HG02943 (cell line): ENCODE results near the gene VAPB.

ENCODE experiments used
- ATAC-seq: cut with Tn5 transposase; IDR thresholded peaks from one replicate; pipeline ENCODE4 v1.9.1; 2021; ENCODE audit warnings: mild to moderate bottlenecking, low read depth, moderate library complexity; ENCODE audit not compliant: unreplicated experiment

The VAPB gene

DNA sequence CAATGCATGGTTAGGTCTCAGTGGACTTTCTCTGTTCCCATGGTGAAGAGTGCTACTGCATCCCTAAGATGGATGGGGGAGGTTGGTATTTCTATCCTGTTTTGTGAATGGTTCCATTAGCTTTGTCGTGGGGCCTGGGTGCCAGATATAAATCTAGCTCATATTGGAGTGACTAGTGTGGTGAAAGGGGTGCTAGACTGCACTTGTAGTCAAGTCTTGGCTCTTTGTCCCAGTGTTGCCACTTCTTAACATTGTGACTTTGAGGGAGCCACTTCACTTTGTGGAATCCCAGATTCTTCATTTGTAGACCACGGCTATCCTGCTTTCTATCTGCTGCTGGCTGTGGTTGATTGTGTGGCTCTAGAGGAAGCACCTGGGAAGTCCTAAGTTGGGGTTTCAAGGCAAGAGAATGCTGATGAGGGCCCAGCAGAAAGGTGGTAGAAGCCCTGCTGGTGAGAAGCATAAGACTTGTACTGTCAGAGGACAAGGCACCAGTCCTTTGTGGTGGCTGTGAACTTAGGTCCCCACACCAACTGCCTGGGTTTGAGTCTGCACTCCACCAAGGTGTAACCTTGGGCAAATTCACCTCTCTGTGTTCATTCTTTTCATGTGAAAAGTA is 44.1 kb downstream of the VAPB start:
- no peak for ATAC-seq

DNA sequence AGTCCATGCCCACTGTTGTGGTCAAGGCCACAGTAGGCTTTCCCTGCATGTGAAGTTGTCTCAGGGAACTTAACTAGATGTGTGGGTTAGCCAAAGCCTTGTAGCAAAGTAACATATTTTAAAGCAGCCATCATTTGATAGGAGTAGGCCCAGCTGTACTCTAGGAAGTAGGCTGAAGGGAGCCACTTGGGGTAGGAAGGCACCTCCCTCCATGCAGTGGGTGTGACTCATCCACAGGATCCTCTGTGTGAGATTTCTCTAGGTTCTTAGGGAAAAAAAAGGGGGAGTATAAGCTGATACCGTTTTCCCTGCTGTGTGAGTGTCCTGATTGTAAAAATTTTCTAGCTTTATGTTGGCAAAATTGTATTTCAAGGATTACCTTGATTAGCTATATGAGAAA is 44.7 kb downstream of the VAPB start:
- ATAC-seq: no peak

DNA sequence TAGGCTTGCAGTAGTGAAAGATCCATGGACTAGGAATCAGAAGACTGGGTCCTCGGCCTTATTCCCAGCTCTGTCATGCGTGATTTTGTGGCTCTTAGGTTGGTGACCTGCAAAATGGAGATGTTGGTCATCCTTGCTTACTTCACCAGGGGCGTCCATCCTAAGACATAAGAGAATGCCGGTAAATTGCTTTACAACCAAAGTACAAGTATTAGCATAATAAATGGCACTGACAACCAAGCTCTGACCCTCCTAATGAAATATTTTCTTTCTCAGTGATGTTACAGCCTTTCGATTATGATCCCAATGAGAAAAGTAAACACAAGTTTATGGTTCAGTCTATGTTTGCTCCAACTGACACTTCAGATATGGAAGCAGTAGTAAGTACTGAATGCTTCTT is 45.3 kb downstream of the VAPB start:
- no peak for ATAC-seq

DNA sequence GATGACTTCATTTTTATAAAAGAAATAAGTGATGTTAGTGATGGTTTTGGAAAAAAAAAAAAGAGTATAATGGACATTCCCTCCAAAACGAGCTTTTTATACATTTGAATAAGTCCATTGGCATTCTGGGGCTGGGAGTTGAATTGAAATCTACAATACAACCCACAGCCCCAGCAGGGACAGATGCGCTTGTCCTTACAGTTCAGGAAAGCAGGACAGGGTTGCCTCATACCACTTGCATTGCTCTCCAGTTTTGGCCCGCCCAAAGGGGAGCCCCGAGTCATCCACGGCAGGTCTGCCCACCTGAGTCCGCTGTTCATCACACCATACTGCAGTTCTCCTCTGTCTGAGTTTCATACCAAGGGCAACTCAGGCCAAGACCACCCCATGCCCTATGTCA is 46.2 kb downstream of the VAPB start:
- ATAC-seq: no peak

DNA sequence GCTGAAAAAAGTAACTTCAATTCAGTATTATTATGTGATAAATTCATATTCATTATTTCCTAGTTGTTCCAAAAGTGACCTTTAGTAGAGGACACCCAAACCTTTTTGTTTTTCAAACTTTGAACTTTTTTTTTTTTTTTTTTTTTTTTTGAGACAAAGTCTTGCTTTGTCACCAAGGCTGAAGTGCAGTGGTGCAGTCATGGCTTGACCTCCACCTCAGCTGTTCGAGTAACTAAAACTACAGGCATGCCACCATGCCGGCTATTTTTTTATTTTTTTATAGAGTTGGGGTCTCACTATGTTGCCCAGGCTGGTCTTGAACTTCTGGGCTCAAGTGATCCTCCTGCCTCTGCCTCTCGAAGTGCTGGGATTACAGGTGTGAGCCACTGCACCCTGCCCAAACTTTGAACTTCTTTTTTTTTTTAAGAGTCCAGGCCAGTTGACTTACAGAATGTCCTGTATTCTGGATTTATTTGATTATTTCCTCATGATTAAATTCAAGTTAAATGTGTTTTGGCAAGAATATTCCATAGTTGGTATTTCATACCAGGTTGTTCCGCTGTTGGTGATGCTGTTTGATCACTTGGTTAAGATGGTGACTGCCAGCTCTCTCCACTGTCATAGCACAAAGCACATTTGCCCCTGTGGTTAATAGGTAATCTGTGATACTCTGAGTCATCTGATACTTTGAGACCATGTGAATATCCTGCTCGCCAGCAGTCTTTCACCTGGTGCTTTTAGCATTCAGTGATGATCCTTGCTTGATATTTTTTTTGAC is 48.0 kb downstream of the VAPB start:
- ATAC-seq: peak; percentile 76

DNA sequence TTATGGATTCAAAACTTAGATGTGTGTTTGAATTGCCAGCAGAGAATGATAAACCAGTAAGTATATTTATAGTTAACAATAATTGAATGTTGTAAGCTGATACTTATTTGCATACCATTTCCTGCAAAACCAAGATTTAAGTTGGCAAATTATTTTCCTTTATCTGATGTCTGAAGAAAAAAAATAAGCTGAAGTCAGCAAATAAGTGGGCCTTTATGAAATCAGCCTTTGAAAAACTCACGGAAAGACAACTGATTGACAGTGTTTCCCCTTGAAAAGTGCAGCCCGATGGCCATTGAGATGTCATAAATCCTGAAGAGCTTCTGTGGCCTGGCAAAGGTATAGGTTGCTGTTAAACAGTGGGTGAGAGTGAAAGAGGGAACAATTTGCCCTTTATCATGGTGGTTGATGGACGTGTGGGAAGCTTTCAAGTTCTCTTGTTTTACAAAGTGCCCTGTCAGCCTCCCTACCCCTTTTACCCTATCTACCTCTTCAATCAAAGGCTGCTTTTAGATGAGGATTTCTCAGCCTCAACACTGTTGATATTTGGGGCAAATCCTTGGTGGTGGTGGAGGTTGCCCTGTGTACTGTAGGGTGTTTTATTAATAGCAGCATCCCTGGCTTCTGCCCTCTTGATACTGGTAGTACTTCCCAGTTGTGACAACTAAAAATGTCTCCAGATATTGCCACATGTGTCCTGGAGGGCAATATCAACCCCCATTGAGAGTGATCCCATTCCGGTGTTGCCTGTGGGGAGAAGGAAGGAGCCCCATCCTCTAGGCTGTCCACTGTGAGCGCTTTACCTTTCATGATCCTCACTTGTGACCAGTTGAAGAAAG is 50.2 kb downstream of the VAPB start:
- no peak for ATAC-seq

DNA sequence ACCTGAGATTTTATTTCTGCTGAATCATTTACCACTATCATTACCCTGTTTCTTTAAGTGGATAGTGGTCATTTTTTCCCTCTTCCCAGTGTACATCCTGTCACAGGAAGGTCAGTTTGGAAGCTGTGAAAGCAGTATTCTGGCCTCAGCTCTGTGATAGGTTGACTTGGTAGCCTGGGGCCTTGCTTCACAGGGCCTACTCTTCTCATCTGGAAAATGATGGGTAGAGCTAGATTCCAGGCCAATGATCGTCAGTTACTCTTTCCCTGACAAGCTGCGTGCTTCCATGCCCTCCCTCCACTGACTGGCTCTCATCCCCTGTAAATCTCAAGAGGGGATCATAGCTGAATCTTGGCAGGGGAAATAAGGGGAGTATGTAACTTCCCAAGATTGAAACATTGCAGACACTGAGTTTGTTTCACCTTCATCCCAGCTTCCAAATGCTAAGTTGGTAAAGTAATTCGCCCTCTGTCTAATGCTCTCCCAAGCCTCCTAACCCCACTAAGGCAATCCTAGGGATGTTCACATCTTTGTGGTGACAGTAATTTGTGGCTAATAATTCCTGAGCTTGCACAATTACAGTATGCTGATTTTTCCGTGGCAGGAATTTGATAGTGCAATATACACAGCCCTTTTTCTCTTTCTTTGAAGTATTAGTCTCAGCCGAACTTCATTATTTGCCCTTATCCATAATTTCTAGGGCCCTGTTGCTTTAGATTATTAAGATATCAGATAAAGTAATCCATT is 51.2 kb downstream of the VAPB start:
- ATAC-seq: no peak

DNA sequence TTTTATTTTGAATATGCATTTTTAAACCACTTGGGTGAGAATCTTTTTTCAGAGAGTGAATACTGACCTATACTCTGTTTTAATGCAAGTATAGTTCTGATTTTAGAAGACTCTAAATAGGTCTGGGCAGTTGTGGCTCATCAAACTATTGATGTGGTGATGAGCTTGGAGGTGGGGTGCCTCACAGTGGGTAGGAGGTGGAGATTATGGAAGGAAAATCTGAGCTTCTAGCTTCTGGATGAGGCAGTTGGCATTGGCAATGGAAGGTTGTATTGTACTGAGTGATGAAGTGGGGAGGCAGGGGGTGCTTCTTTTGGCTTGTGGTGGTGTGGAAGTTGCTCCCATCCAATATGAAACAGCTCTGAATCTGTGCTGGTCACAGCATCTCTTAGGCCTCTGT is 52.7 kb downstream of the VAPB start:
- ATAC-seq: no peak

DNA sequence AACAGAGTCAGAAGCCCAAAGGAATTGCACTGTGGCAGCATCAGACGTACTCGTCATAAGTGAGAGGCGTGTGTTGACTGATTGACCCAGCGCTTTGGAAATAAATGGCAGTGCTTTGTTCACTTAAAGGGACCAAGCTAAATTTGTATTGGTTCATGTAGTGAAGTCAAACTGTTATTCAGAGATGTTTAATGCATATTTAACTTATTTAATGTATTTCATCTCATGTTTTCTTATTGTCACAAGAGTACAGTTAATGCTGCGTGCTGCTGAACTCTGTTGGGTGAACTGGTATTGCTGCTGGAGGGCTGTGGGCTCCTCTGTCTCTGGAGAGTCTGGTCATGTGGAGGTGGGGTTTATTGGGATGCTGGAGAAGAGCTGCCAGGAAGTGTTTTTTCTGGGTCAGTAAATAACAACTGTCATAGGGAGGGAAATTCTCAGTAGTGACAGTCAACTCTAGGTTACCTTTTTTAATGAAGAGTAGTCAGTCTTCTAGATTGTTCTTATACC is 55.8 kb downstream of the VAPB start:
- no peak for ATAC-seq

DNA sequence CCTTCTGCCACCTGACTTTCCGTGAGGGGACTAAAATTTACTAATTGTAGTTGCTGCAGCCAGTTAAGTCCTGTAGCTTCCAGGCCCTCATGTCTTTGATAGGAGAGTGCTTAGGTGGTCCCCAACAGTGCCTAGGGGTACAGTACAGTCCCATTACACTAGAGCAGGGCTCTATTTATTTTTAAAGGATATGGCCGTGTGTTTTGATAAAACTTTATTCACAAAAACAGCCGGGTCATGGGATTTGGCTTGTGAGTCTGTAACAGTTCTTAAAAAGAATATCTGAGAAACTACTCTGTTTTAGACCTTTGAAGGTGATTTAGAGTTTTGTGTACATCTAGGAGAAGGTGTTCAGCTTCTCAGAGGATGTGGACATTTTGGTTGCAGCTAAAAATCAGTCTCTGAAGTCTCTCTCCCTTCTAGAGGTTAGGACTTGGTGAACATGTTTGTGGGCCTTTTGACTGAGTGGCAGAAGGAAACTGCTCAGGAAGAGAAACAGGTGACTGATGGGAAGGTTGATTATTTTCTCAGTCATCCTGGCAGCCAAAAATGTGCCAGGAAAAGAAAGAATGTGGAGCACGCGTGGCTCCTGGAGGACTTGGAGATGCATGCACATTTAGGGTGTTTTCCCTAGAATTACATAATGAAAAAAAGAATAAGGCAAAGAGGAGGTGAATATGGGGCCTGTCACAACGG is 57.4 kb downstream of the VAPB start:
- no peak for ATAC-seq

DNA sequence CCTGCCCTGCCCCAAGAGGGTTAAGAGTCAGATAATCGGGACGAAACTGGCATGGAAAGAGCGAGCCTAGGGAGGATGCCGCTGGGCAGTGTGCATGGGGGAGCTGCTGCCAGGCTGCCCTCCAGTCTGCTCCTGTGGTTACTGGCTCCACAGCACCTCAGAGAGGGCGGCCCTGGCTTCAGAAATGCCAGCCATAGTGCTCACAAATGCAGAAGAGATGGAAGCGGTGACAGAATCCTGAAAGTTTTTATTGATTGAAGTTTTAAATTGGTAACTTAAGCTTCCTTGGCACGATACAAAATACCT is 57.9 kb downstream of the VAPB start:
- ATAC-seq: no peak

DNA sequence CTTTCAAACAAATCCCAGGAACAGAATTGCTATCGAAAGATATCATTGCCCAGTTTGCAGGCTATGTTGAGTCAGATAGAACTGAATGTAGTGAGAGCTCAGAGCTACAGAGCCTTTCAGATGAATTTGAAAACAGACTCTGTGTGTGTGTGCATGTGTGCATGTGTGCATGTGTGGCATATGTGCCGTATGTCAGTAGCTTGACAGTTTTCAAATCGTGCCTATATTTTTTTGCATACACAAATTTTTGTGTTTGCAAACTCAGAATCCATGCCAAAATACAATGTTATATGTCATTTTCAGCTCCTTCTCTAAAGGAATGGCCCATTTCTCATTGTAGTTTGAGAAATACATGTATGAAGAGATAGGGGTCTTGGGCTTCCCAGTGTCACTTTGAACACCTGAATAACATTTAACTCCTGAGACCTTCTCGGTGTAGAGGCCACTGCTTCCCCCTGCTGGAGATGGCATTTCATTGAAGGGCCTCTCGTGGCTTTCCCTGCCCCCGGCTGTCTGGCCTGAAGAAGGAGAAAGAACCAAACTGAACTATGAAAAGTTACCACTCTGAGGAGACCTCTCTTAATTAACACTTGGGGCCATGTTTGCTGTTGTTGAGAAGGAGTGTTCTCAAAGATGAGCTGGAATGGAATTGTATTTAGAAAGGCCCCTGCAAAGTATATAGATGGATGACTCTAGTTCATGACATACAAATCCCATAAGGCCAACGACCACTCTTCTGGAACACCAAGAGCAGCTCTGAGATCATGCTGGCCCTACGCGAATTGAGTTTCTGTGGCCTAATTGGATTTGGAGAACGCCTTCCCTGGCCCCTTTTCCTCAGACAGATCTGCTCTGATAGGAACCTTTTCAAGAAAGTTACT is 58.7 kb downstream of the VAPB start:
- no peak for ATAC-seq

DNA sequence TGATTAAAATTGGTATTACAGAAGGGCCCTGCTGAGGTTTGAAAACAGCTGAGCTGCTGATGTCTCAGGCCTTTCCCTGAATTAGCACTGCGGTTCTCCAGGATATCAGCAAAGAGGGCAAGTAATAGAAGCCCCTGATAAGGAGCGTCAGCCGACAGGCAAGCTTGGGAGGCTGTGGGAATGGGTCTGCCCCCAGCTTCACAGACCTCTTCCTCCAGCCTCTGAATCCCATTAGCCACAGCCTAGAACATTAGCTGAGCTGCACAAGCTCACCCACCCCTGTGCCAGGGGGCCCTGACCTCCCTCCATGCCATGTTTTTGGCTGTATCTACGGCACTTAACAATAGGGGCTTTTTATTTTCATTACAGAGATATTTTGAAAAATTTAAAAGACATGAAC is 59.9 kb downstream of the VAPB start:
- ATAC-seq: no peak

DNA sequence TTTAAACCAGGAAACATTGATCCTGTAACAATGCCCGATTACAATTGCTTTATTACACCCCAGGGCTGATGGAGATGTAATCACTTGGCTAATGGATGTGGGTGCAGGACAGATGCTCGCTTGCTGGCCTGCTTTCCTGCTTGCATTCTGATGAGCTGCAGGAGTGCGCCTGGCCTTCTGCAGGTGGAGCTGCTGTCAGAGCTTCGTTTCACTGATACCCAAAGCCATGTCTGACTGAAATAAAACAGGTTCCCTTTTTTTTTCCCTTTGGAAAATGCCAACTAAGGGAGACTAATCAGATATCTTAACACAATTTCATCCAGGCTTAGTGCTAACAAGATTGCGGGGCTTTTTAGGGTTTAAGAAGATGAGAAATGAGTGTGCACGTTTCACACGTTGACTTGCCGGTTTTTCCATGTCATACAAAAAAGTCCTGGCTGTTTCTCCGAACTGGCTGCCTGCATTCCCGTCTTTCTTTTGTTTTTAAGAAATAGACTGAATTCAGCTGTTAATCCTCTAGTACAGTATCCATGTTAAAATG is 60.7 kb downstream of the VAPB start:
- no peak for ATAC-seq

DNA sequence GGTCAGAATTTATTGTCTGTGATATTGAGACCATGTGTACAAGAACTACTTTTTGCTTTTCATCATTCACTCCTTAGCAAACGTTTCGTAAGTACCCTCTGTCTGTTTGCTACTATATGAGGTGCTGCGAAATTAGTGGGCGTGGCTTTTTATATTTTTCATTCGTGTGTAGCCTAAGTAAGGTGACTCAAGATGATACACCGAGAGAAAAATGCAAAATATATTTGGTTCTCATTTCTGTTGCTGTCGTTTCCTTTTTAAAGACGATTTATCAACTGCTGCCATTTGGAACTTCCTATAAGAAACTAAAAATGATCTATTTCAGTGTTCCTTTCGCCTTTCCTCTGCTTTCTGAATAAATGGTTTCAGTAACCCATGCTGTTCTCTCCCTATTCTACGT is 61.2 kb downstream of the VAPB start:
- ATAC-seq: no peak

DNA sequence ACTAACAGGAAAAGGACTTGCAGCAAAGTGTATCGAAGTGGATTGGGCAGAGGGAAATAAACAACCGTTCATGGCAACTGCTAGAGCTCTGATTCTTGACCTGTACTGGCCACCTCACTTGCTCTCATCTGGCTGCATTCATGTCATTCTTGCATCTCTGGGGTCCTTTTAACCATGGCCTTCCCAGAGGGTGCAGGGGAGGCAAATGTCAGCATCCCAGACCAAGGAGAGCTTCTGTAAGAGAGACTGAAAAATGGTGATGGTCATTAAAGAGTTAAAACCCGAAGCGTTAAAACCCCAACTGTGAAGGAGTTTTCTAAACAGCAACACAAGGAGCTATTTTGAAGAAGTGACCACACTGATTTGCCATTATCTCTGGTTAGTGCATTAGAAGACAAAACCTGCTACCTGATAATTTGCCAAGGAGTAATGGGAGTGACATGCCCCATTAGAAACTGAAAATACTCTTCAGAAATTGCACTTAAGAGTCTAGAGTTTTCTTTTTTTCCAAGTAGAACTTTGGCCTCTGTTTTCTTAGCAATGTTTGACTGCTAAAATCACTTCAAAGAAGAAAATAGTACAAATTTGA is 63.7 kb downstream of the VAPB start:
- ATAC-seq: no peak

DNA sequence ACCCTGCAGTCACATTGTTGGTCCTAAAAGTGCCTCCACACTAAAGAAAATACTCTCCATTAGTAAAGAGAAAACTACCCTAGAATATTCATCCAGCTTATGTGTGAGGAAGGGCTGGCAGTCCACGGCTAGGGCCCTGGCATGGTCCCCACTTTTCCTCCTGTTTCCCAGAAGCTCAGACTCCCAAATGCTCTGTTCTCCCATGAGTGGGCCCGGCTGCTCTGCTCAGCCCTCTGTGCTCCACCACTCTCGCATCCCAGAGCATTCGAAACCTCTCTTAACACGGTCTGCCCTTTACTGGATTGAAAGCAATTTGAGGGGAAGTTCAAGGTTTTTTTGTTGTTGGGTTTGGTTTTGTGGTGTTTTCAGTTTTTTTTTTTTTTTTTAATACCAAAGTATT is 64.4 kb downstream of the VAPB start:
- ATAC-seq: no peak

DNA sequence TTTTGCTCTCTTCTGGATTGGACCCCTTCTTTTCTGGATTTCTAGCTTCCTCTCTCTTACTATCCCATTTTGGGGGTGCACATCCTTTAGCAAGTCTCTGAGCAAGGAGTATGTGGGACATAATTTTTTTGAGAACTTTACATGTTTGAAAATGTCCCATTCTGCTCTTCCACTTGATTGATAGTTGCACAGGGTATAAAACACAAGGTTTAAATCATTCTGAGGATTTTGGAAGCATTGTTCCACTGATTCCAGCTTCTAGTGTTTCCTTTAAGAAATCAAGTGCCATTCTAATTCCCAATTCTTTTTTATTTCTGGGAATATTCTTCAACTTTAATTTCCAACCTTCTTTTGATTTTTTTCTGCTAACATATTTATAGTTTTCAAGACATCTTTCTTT is 65.4 kb downstream of the VAPB start:
- ATAC-seq: no peak
